ENCODE data around the gene PKP1.

PKP1 gene

DNA sequence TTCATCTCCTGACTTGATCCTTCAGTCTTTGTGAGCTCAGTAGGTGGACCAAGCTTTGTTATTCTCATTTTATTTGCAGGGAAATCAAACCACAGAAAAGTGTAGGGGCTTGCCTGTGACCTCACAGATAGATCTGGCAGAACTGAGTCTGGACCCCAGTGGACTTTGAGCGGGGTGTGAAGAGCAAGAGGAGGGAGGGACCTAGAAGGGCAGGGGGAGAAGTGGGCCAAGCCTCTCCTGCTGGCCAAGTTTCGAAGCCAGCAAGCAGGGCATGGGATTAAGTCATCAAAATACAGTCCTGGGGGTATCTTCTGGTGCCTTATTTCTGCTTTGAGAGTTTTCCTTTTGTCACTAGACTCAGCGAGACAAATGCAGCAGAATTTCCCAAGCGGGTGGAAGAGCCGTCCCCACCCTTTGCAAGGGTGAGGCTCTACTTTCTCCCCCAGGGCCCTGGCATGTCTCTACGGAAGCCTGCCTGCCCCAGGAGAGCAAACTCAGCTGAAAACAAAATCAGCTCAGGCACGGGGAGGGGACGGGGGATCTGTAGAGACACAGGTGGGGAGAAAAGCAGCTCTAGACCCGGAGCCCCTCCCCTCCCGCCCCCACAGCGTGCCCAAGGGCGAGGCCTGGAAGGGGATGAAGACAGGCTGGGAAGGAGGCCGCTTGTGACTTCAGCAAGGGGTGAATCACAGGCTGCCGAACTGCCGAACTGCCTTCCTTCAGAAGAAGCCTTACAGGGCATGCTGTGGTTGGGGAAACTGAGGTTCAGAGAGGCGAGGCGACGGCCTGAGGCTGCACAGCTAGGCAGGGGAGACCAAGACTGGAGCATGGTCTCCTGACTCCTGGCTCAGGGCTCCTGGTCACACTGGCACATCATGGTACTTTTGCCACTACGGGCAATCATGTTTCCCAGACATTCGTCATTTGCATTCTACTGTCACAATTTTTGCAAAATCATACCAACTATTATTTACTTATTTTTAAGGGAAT is 19.2 kb downstream of the PKP1 start:
- H3K4me3 ChIP-seq (ENCODE audit: low read depth, low read length): no peak overlapping the region
- in situ Hi-C loops (cut with HindIII; ENCODE audit: low sequenced_read_pairs): no loop called here
- DNase-seq (ENCODE audit: low read depth, low spot score): no peak
- TF ChIP-seq, protein P1, sequence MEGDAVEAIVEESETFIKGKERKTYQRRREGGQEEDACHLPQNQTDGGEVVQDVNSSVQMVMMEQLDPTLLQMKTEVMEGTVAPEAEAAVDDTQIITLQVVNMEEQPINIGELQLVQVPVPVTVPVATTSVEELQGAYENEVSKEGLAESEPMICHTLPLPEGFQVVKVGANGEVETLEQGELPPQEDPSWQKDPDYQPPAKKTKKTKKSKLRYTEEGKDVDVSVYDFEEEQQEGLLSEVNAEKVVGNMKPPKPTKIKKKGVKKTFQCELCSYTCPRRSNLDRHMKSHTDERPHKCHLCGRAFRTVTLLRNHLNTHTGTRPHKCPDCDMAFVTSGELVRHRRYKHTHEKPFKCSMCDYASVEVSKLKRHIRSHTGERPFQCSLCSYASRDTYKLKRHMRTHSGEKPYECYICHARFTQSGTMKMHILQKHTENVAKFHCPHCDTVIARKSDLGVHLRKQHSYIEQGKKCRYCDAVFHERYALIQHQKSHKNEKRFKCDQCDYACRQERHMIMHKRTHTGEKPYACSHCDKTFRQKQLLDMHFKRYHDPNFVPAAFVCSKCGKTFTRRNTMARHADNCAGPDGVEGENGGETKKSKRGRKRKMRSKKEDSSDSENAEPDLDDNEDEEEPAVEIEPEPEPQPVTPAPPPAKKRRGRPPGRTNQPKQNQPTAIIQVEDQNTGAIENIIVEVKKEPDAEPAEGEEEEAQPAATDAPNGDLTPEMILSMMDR (IDR thresholded peaks at IDR 0.05; ENCODE audit: low read depth, low read length): no peak

DNA sequence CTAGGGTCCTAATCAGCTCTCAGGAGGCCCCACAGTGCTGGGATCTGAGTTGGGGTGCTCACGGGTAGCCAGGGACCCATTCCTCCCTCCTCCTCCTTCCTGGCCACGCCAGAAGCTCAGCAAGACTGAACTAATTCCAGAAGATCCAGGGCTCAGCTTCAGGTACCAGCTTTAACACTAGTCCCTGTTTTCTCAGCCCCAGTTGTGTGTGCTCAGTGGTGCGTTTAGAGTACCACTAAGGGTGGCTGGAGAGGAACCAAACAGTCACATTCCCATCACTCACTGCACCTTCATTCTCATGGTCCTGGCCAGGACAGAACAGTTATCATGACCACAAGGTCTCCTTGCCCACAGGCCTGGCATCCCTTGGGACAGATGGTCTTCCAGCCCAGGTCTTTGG is 20.8 kb downstream of the PKP1 start:
- no peak overlapping the region for H3K4me3 ChIP-seq (ENCODE audit: low read depth, low read length)
- in situ Hi-C loops (cut with HindIII; ENCODE audit: low sequenced_read_pairs): no loop called here
- TF ChIP-seq, protein P1 (IDR thresholded peaks at IDR 0.05; ENCODE audit: low read depth, low read length): no peak
- DNase-seq (ENCODE audit: low read depth, low spot score): no peak

DNA sequence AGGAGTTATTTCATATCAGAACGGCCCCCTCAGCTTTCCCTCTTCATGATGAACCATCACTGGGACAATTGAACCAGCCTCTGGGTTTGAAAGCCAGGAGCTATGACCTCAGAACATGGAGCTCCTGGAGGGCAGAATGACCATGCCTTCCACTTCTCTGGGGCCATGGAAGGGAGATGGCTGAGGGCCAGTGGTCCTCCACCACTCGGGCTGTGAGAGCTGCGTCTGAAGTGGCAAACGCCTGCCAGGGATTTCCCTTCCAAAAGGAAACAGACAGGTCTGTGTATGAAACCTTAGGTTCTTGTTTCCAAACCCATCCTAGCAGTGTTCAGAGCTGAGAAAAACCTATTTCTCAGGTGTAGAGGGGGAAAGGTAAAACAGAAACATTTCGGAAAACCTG is 22.5 kb downstream of the PKP1 start:
- TF ChIP-seq, protein P1 (IDR thresholded peaks at IDR 0.05; ENCODE audit: low read depth, low read length): no peak

GRCh38 chr1:201307231-201307630 is 23.9 kb downstream of the PKP1 start:
- H3K4me3 ChIP-seq (ENCODE audit: low read depth, low read length): no peak overlapping the region
- TF ChIP-seq, protein P1 (IDR thresholded peaks at IDR 0.05; ENCODE audit: low read depth, low read length): no peak
- in situ Hi-C loops (cut with HindIII; ENCODE audit: low sequenced_read_pairs): no loop called here
- no peak for DNase-seq (ENCODE audit: low read depth, low spot score)

More for the DNA sequence above, 22.5 kb downstream of the PKP1 start:
- in situ Hi-C loops (cut with HindIII; ENCODE audit: low sequenced_read_pairs): no loop called here
- no peak for DNase-seq (ENCODE audit: low read depth, low spot score)
- no peak overlapping the region for H3K4me3 ChIP-seq (ENCODE audit: low read depth, low read length)

- DNase-seq (ENCODE audit: low read depth, low spot score): no peak
- no peak overlapping the region for H3K4me3 ChIP-seq (ENCODE audit: low read depth, low read length)
- in situ Hi-C loops (cut with HindIII; ENCODE audit: low sequenced_read_pairs): no loop called here
- TF ChIP-seq, protein P1 (IDR thresholded peaks at IDR 0.05; ENCODE audit: low read depth, low read length): no peak
These were observed 24.6 kb downstream of the PKP1 start for GRCh38 chr1:201307760-201308499.

GRCh38 chr1:201309416-201309815 is 26.1 kb downstream of the PKP1 start:
- TF ChIP-seq, protein P1 (IDR thresholded peaks at IDR 0.05; ENCODE audit: low read depth, low read length): peak; percentile 13
- H3K4me3 ChIP-seq (ENCODE audit: low read depth, low read length): no peak overlapping the region
- DNase-seq (ENCODE audit: low read depth, low spot score): peak; percentile 52
- in situ Hi-C loops (cut with HindIII; ENCODE audit: low sequenced_read_pairs): no loop called here
